Stimulated activated CD4-positive, alpha-beta T cell treated with anti-CD3 and anti-CD28 coated beads, Interleukin-4, amount 100 ng/mL, for 1 hour (primary cell): ENCODE data around the gene RNF208.

Experiments
- DNase-seq: peaks from one replicate; pipeline ENCODE4 v3.0.0-alpha.2; 2020

RNF208 gene

GRCh38 chr9:137211532-137211931, 10.5 kb downstream of the RNF208 start:
- no peak for DNase-seq

GRCh38 chr9:137206602-137207001, 15.4 kb downstream of the RNF208 start:
- no peak for DNase-seq

- DNase-seq, result peak; percentile 95
Measured at GRCh38 chr9:137205126-137206069, 16.6 kb downstream of the RNF208 start, which contains the start of the genes NDOR1 and TMEM203. Gene NDOR1 (plus strand): TSS chr9:137205700. CDS start chr9:137205778, 78 bp downstream. Gene TMEM203 (minus strand): TSS chr9:137205648. CDS start chr9:137205414, 234 bp downstream.

GRCh38 chr9:137204731-137205125, 17.3 kb downstream of the RNF208 start:
- DNase-seq, result no peak

GRCh38 chr9:137202966-137203365, 19.1 kb downstream of the RNF208 start:
- DNase-seq, result no peak

GRCh38 chr9:137201205-137201868, 20.7 kb downstream of the RNF208 start:
- DNase-seq, result no peak

- DNase-seq, result peak; percentile 98
Measured at GRCh38 chr9:137200311-137201204, 21.5 kb downstream of the RNF208 start, which contains the start of gene TPRN. Gene TPRN (minus strand): TSS chr9:137200741. CDS start chr9:137200711, 30 bp downstream.

GRCh38 chr9:137199411-137200121, 22.5 kb downstream of the RNF208 start:
- no peak for DNase-seq

GRCh38 chr9:137198902-137199283, 23.1 kb downstream of the RNF208 start:
- DNase-seq, result no peak

- no peak for DNase-seq
Measured at GRCh38 chr9:137198051-137198901, 23.8 kb downstream of the RNF208 start.

- no peak for DNase-seq
Measured at GRCh38 chr9:137195525-137196220, 26.4 kb downstream of the RNF208 start.

GRCh38 chr9:137194909-137195308, 27.1 kb downstream of the RNF208 start:
- no peak for DNase-seq

- DNase-seq, result no peak
Measured at GRCh38 chr9:137194388-137194787, 27.7 kb downstream of the RNF208 start.

GRCh38 chr9:137193771-137194170, 28.3 kb downstream of the RNF208 start:
- no peak for DNase-seq

GRCh38 chr9:137192859-137193258, 29.2 kb downstream of the RNF208 start:
- no peak for DNase-seq

GRCh38 chr9:137192448-137192780, 29.6 kb downstream of the RNF208 start:
- DNase-seq, result no peak

- no peak for DNase-seq
Measured at GRCh38 chr9:137191691-137192447, 30.2 kb downstream of the RNF208 start.

- no peak for DNase-seq
Measured at GRCh38 chr9:137191245-137191644, 30.8 kb downstream of the RNF208 start.

- no peak for DNase-seq
Measured at GRCh38 chr9:137190315-137190856, 31.7 kb downstream of the RNF208 start.
